ENCODE measurements around the gene EARS2.
"Not testable (repeated sequence)": the region's sequence is repeated elsewhere in the genome, so short reads cannot be mapped to it uniquely, and the experiment has no call there.

The EARS2 gene

GRCh38 chr16:23556881-23557778, at the start of gene EARS2, which contains the start of gene UBFD1:
Gene EARS2 (minus strand): TSS chr16:23557350. CDS start chr16:23557343, 7 bp downstream.
Gene UBFD1 (plus strand): TSS chr16:23557727. CDS start chr16:23557743, 16 bp downstream.
- peak; percentile 99 for DNase-seq

- DNase-seq, result no peak
Measured at GRCh38 chr16:23597003-23597756, 40.0 kb upstream of the EARS2 start.

- peak; percentile 83 for DNase-seq
Measured at GRCh38 chr16:23595951-23596720, 39.0 kb upstream of the EARS2 start, which contains the start of gene NDUFAB1. Gene NDUFAB1 (minus strand): TSS chr16:23596316. CDS start chr16:23596290, 26 bp downstream.

- no peak for DNase-seq
Measured at GRCh38 chr16:23595246-23595950, 38.2 kb upstream of the EARS2 start.

- DNase-seq, result no peak
Measured at GRCh38 chr16:23594186-23594585, 37.0 kb upstream of the EARS2 start.

GRCh38 chr16:23590181-23590580, 33.0 kb upstream of the EARS2 start:
- no peak for DNase-seq

GRCh38 chr16:23587726-23588125, 30.6 kb upstream of the EARS2 start:
- DNase-seq, result peak; percentile 80

GRCh38 chr16:23584186-23585076, 27.3 kb upstream of the EARS2 start:
- no peak for DNase-seq

GRCh38 chr16:23583271-23583670, 26.1 kb upstream of the EARS2 start:
- DNase-seq, result not testable (repeated sequence)

GRCh38 chr16:23581764-23582163, 24.6 kb upstream of the EARS2 start:
- no peak for DNase-seq

GRCh38 chr16:23580391-23580790, 23.2 kb upstream of the EARS2 start:
- no peak for DNase-seq

GRCh38 chr16:23579371-23579770, 22.2 kb upstream of the EARS2 start:
- DNase-seq, result no peak

- no peak for DNase-seq
Measured at GRCh38 chr16:23578101-23578830, 21.1 kb upstream of the EARS2 start.

- no peak for DNase-seq
Measured at GRCh38 chr16:23577493-23577892, 20.3 kb upstream of the EARS2 start.

- no peak for DNase-seq
Measured at GRCh38 chr16:23575834-23576233, 18.7 kb upstream of the EARS2 start.

GRCh38 chr16:23573817-23574216, 16.7 kb upstream of the EARS2 start:
- no peak for DNase-seq

GRCh38 chr16:23572394-23572793, 15.2 kb upstream of the EARS2 start:
- no peak for DNase-seq

- DNase-seq, result no peak
Measured at GRCh38 chr16:23571895-23572294, 14.7 kb upstream of the EARS2 start.

GRCh38 chr16:23570992-23571632, 14.0 kb upstream of the EARS2 start:
- DNase-seq, result no peak

GRCh38 chr16:23567602-23568001, 10.5 kb upstream of the EARS2 start:
- no peak for DNase-seq

Data from fibroblast of upper back skin (primary cell).